Activated CD8-positive, alpha-beta T cell treated with anti-CD3 and anti-CD28 coated beads, Interleukin-2, amount 10 ng/mL, durations not matched to agents 7 days and 5 days (primary cell): Measurements from ENCODE around the gene DGKQ. TPM values are rescaled to one million over a fixed set of nuclear protein-coding genes. Genes with fewer than 3 reads are reported as not detected.
A peak's percentile ranks its signal among the peaks of the same experiment; 100 is the strongest.
"Not testable (repeated sequence)": the region's sequence is repeated elsewhere in the genome, so short reads cannot be mapped to it uniquely, and the experiment has no call there.

Source experiments
- ATAC-seq: fragments of 150-1000 bp; cut with Tn5 transposase; one replicate; pipeline ENCODE4 v1.10.0; 2021; ENCODE audit warnings: moderate library complexity
- CTCF ChIA-PET: fragments of 350-600 bp; sonication (Branson Sonifier 250); formaldehyde crosslinking; loops from one replicate; lab custom pipeline; 2021; ENCODE audit warnings: antibody characterized with exemption; lab: Charles Lee
- POLR2A ChIA-PET: fragments of 350-600 bp; sonication (Branson Sonifier 250); formaldehyde crosslinking; loops from one replicate; lab custom pipeline; 2021; ENCODE audit warnings: antibody characterized with exemption; lab: Charles Lee
- DNase-seq: peaks from one replicate; pipeline ENCODE4 v3.0.0-alpha.2; 2020
- H3K27ac Mint-ChIP-seq: one replicate; pipeline ENCODE4 v1.8.0; 2021; ENCODE audit warnings: mild to moderate bottlenecking, mixed read lengths
- H3K27me3 Mint-ChIP-seq: one replicate; pipeline ENCODE4 v1.8.0; 2021; ENCODE audit warnings: low read depth, mixed read lengths
- H3K36me3 Mint-ChIP-seq: one replicate; pipeline ENCODE4 v1.8.0; 2021; ENCODE audit warnings: low read depth, mixed read lengths
- H3K4me1 Mint-ChIP-seq: one replicate; pipeline ENCODE4 v1.8.0; 2021; ENCODE audit warnings: low read depth, mixed read lengths
- H3K4me3 Mint-ChIP-seq: one replicate; pipeline ENCODE4 v1.8.0; 2021; ENCODE audit warnings: mild to moderate bottlenecking, mixed read lengths
- H3K9me3 Mint-ChIP-seq: one replicate; pipeline ENCODE4 v1.8.0; 2022; ENCODE audit warnings: mixed read lengths; ENCODE audit not compliant: insufficient read depth
- total RNA-seq, 2 experiments: library from RNA; stranded (reverse); gene quantifications; one replicate each; pipeline ENCODE4 v1.2.3, GENCODE V29; 2021

DGKQ gene
- total RNA-seq, 2 experiments from 2014 or later, result 15.9 to 16.2 TPM

DNA sequence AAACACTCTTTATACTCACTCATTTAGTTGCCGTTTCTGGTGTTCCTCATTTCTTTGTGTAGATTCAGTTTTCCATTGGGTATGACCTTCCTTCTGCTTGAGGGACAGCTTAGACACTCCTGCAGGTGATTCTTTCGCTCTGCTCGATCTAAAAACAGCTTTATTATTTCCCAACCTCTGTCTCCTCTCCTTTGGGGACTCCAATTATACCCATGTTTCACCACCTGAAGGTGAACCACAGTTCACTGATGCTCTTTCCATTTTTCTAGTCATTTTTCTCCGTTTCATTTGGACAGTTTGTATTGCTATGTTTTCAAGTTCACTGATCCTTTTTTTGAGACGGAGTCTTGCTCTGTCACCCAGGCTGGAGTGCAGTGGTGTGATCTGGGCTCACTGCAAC lies 33.5 kb upstream of the DGKQ start:
- ChIA-PET CTCF (no interaction called here), POLR2A (no interaction called here)
- Mint-ChIP-seq H3K27ac (no peak overlapping the region), H3K4me1 (peaks cover 14% of the 10 kb centered on the region), H3K9me3 (no peaks in the 10 kb centered on the region), H3K27me3 (peaks cover 42% of the 10 kb centered on the region), H3K36me3 (no peaks in the 10 kb centered on the region), H3K4me3 (no peak overlapping the region)
- ATAC-seq (no peak), DNase-seq (no peak)

DNA sequence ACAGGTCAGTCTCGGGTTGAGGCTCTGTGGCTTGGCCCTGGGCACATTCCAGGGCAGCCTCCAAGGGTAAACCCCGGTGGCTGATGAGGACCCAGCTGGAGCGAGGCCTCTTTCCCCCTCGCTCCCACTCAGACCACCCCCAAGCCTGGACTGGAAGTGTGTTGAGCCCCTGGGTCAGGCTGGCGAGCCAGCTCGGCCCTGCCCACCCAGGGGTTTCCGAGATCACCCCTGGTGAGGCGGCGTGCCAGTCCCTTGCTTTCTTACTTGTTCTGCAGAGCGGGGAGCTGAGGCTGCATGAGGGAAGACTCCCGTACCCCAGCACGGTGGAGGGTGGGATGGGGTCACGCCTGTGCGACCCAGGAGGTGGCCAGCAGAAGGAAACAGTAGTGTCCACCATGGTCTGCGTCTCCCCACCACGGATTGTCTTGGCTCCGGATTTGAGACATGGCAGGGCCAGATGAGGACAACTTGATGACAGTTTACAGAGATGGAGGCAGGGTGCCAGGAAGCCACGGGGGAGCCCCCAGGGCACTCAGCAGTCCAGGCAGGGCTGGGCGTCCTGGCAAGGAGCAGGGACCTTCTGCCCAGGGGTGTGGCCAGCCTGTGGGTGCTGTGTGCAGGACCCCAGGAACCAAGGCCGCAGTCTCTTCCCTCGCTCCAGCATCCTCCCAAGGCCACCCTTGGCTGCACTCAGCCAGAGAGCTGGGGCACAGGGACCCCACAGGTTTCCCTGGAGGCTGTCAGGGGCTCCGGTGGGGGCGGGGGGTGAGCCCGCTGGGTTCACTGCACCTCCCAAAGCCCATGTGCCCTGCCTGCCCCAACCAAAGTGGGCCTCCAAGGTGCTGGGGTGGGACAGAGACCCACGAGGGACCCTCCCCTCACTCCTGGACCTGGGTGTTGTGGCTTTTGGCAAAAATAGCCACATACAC lies 31.5 kb upstream of the DGKQ start:
- H3K4me3 Mint-ChIP-seq, result no peak overlapping the region
- no peak for DNase-seq
- no peaks in the 10 kb centered on the region for H3K9me3 Mint-ChIP-seq
- no peak for ATAC-seq
- ChIA-PET CTCF (interaction anchor here (0.6 to 1.2 kb wide), 2 partner anchors 18 to 205 kb away, joined by 3 read pairs; partner anchors contain the start of gene IDUA), POLR2A (no interaction called here)
- H3K36me3 Mint-ChIP-seq, result no peaks in the 10 kb centered on the region
- no peak overlapping the region for H3K27ac Mint-ChIP-seq
- peaks cover 51% of the 10 kb centered on the region for H3K27me3 Mint-ChIP-seq
- H3K4me1 Mint-ChIP-seq, result peaks cover 9% of the 10 kb centered on the region

DNA sequence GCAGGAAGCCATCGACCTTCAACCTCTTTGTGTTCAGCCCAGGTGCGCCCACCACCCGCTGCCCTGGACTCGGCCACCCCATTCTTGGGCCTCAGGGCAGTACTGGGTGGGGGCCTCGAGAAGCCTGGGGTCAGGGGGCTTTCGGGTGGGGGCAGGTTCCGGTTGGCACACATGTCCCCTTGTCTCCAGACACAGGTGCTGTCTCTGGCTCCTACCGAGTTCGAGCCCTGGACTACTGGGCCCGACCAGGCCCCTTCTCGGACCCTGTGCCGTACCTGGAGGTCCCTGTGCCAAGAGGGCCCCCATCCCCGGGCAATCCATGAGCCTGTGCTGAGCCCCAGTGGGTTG lies 30.7 kb upstream of the DGKQ start:
- ATAC-seq, result no peak
- CTCF ChIA-PET, result no interaction called here
- no peak overlapping the region for H3K27ac Mint-ChIP-seq
- POLR2A ChIA-PET, result no interaction called here
- H3K27me3 Mint-ChIP-seq, result peaks cover 53% of the 10 kb centered on the region
- no peak overlapping the region for H3K4me3 Mint-ChIP-seq
- peaks cover 6% of the 10 kb centered on the region for H3K4me1 Mint-ChIP-seq
- H3K9me3 Mint-ChIP-seq, result no peaks in the 10 kb centered on the region
- H3K36me3 Mint-ChIP-seq, result no peaks in the 10 kb centered on the region
- DNase-seq, result no peak

DNA sequence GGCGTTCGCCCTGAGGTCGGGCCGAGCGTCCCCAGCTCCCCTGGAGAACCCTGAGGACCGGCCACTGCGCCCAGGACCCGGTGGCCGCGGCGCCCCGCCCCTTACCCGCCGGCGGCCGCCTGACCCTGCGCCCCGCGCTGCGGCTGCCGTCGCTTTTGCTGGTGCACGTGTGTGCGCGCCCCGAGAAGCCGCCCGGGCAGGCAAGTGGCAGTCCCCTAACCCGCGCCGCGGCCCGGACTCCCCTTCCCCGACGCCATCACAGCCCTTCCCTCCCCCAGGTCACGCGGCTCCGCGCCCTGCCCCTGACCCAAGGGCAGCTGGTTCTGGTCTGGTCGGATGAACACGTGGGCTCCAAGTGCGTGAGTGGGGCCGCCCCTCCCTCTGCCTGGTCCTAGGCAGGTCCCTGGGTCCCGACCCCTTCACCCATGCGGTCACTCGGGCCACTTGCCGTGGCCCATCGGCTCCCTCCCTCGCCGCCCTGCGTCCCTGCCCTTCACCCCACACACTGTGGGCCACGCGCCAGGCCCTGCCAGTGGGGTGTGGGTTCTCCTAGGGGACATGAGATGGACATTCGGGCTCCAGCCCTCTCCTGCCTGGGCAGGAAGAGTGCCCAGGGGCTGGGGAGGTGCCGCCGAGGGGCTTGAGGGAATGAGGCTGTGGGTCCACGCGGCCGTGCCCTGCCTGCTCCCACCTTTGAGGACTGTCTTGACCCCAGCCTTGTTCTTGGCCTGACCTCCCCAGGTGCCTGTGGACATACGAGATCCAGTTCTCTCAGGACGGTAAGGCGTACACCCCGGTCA lies 30.1 kb upstream of the DGKQ start:
- no peaks in the 10 kb centered on the region for H3K9me3 Mint-ChIP-seq
- H3K36me3 Mint-ChIP-seq, result no peaks in the 10 kb centered on the region
- no peak overlapping the region for H3K27ac Mint-ChIP-seq
- peaks cover under 1% of the 10 kb centered on the region for H3K4me1 Mint-ChIP-seq
- ChIA-PET CTCF (no interaction called here), POLR2A (no interaction called here)
- H3K27me3 Mint-ChIP-seq, result peaks cover 51% of the 10 kb centered on the region
- no peak for DNase-seq
- ATAC-seq, result no peak
- no peak overlapping the region for H3K4me3 Mint-ChIP-seq

DNA sequence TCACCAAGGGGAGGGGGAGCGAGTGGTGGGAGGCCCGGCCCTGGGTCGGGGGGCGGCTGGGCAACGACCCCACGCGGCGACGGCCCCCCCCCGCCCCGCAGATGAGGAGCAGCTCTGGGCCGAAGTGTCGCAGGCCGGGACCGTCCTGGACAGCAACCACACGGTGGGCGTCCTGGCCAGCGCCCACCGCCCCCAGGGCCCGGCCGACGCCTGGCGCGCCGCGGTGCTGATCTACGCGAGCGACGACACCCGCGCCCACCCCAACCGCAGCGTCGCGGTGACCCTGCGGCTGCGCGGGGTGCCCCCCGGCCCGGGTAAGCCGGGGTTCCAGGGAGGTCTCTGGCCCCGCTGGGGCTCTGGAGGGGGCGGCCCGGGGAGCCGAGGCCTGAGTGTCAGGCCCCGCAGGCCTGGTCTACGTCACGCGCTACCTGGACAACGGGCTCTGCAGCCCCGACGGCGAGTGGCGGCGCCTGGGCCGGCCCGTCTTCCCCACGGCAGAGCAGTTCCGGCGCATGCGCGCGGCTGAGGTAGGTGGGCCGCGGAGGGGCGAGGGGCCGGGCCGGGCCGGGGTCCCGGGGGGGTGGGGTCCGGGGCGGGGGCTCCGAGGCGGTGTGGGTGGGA lies 29.4 kb upstream of the DGKQ start:
- no peak for DNase-seq
- Mint-ChIP-seq H3K36me3 (no peaks in the 10 kb centered on the region), H3K4me1 (no peaks in the 10 kb centered on the region), H3K27ac (no peak overlapping the region), H3K4me3 (no peak overlapping the region), H3K27me3 (peaks cover 50% of the 10 kb centered on the region), H3K9me3 (no peaks in the 10 kb centered on the region)
- ChIA-PET POLR2A (no interaction called here), CTCF (interaction anchor here (0.8 kb wide), 1 partner anchor 15 kb away, joined by 3 read pairs; no protein-coding TSS in a partner anchor)
- no peak for ATAC-seq

DNA sequence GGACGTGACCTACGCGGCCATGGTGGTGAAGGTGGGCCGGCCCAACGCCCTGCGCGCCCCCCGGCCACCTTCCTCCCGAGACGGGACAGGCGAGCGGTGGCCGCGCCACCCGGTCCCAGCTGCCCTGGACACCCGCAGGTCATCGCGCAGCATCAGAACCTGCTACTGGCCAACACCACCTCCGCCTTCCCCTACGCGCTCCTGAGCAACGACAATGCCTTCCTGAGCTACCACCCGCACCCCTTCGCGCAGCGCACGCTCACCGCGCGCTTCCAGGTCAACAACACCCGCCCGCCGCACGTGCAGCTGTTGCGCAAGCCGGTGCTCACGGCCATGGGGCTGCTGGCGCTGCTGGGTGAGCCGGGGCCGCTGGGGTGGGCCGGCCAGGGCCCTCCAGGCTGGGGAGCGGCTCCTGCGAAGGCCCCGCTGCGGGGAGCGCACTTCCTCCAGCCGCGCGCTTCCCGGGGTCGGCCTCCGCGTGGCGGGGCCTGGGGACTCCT lies 28.8 kb upstream of the DGKQ start:
- DNase-seq, result no peak
- Mint-ChIP-seq H3K27ac (no peak overlapping the region), H3K36me3 (no peaks in the 10 kb centered on the region), H3K4me3 (no peak overlapping the region), H3K4me1 (no peaks in the 10 kb centered on the region), H3K27me3 (peaks cover 46% of the 10 kb centered on the region), H3K9me3 (no peaks in the 10 kb centered on the region)
- peak; percentile 28 for ATAC-seq
- ChIA-PET POLR2A (no interaction called here), CTCF (interaction anchor here (0.8 kb wide), 1 partner anchor 15 kb away, joined by 3 read pairs; no protein-coding TSS in a partner anchor)

DNA sequence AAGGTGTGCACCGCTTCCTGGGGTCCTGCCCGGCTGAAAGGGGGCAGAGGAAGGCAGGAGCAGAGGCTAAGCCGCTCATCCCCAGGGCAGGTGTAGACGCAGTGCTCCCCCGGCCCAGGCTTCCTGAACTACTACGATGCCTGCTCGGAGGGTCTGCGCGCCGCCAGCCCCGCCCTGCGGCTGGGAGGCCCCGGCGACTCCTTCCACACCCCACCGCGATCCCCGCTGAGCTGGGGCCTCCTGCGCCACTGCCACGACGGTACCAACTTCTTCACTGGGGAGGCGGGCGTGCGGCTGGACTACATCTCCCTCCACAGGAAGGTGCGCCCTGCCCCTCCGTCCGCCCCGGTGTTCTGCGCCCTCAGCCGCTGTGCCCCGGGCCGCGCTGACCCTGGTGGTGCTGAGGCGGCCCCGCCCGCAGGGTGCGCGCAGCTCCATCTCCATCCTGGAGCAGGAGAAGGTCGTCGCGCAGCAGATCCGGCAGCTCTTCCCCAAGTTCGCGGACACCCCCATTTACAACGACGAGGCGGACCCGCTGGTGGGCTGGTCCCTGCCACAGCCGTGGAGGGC lies 28.3 kb upstream of the DGKQ start:
- POLR2A ChIA-PET, result no interaction called here
- no peaks in the 10 kb centered on the region for H3K36me3 Mint-ChIP-seq
- DNase-seq (no peak), ATAC-seq (no peak)
- CTCF ChIA-PET, result interaction anchor here (0.8 kb wide), 1 partner anchor 14 kb away, joined by 3 read pairs; no protein-coding TSS in a partner anchor
- no peak overlapping the region for H3K4me3 Mint-ChIP-seq
- no peaks in the 10 kb centered on the region for H3K4me1 Mint-ChIP-seq
- no peaks in the 10 kb centered on the region for H3K9me3 Mint-ChIP-seq
- H3K27me3 Mint-ChIP-seq, result peaks cover 45% of the 10 kb centered on the region
- no peak overlapping the region for H3K27ac Mint-ChIP-seq

DNA sequence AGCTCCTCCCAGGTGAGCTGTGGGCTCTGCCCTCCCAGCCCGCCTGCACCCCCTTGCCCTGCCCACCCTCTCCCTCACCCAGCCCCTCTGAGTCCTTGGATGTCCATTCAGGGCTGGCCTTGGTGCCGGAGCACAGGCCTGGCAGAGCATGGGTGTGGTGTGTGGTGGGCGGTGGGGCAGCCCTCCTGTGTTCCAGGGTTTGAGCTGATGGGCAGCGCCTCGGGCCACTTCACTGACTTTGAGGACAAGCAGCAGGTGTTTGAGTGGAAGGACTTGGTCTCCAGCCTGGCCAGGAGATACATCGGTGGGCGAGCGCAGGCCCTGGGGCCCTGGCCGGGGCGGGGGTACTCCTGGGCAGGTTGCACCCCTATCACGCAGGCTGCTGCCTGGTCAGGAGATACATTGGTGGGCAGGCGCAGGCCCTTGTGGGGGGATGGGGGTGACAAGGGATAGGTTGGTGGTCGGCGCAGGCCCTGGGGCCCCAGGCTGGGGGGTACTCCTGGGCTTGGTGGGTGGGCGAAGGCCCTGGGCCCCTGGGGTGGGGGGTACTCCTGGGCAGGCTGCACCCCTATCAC lies 27.4 kb upstream of the DGKQ start:
- DNase-seq (no peak), ATAC-seq (no peak)
- no peaks in the 10 kb centered on the region for H3K9me3 Mint-ChIP-seq
- H3K27me3 Mint-ChIP-seq, result peaks cover 41% of the 10 kb centered on the region
- CTCF ChIA-PET, result no interaction called here
- no peaks in the 10 kb centered on the region for H3K36me3 Mint-ChIP-seq
- H3K4me3 Mint-ChIP-seq, result no peak overlapping the region
- POLR2A ChIA-PET, result no interaction called here
- no peak overlapping the region for H3K27ac Mint-ChIP-seq
- no peaks in the 10 kb centered on the region for H3K4me1 Mint-ChIP-seq

DNA sequence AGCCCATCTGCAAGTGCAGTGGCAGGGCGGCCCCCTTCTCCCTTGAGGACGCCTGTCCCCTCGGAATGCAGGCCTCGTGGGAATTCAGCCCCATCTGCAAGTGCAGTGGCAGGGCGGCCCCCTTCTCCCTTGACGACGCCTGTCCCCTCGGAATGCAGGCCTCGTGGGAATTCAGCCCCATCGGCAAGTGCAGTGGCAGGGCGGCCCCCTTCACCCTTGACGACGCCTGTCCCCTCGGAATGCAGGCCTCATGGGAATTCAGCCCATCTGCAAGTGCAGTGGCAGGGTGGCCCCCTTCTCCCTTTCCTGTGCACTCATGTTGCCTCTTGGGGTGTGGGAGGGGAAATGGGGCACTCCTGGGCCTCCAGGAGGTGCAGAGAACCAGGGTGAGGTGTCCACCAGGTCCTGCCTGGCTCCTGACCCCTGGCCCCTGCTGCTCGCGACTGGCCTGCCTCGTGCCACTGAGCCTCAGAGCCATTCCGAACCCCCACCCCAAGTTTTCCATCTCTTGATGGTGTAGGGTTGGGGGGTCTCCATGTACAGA lies 26.6 kb upstream of the DGKQ start:
- H3K27me3 Mint-ChIP-seq, result peaks cover 41% of the 10 kb centered on the region
- H3K36me3 Mint-ChIP-seq, result no peaks in the 10 kb centered on the region
- CTCF ChIA-PET, result no interaction called here
- H3K27ac Mint-ChIP-seq, result no peak overlapping the region
- no peak for DNase-seq
- POLR2A ChIA-PET, result no interaction called here
- no peak overlapping the region for H3K4me3 Mint-ChIP-seq
- ATAC-seq, result no peak
- no peaks in the 10 kb centered on the region for H3K9me3 Mint-ChIP-seq
- no peaks in the 10 kb centered on the region for H3K4me1 Mint-ChIP-seq

DNA sequence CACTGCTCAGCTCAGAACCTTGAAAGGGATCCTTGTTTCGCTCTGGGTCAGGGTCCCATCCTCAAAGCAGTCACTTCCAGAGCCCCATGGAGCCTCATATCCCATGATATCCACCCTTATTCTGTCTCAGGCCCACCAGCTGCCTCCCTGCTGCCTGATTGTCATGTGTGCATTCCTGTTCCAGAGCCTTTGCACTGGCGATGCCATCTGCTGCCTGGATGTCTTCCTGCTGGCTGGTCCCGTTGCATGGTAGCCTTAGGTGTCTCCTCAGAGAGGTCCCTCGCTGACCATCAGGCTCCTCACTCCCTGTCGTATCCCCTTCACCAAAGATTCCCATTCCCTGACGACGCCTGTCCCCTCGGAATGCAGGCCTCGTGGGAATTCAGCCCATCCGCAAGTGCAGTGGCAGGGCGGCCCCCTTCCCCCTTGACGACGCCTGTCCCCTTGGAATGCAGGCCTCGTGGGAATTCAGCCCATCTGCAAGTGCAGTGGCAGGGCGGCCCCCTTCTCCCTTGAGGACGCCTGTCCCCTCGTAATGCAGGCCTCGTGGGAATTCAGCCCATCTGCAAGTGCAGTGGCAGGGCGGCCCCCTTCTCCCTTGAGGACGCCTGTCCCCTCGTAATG lies 26.0 kb upstream of the DGKQ start:
- H3K4me1 Mint-ChIP-seq, H3K36me3 Mint-ChIP-seq, H3K27ac Mint-ChIP-seq, H3K4me3 Mint-ChIP-seq, ATAC-seq, DNase-seq, H3K9me3 Mint-ChIP-seq, POLR2A ChIA-PET: not testable (repeated sequence)
- CTCF ChIA-PET, result interaction anchor here (1.2 kb wide), 1 partner anchor 12 kb away, joined by 3 read pairs; the partner anchor contains the start of gene IDUA
- peaks cover 38% of the 10 kb centered on the region for H3K27me3 Mint-ChIP-seq
